Right lobe of liver (tissue), 6 donors: ENCODE results near the gene SSB. TPM values are rescaled to one million over a fixed set of nuclear protein-coding genes. Genes with fewer than 3 reads are reported as not detected.

Source experiments
- ATAC-seq, 4 donors: fragments of 200-7000 bp; cut with Tn5 transposase; one replicate each; pipeline ENCODE4 v1.9.1; 2020; ENCODE audit warnings: mild to moderate bottlenecking in 4 of 4, moderate library complexity in 4 of 4
- DNase-seq, 3 donors: peaks; one replicate each; pipeline ENCODE4 v3.0.0-alpha.2; 2020
- H3K27ac ChIP-seq, 3 donors: fragments of 200-600 bp; one replicate each; pipeline ENCODE4 v1.8.0; 2022
- H3K27me3 ChIP-seq, 2 donors: fragments of 200-600 bp; one replicate each; pipeline ENCODE4 v1.8.0; 2022
- H3K36me3 ChIP-seq, 4 donors: fragments of 200-600 bp; sonication (generic) in 1 of 4; one replicate each; pipeline versions ENCODE4 v1.5.1 to v1.8.0; 2017 to 2022; ENCODE audit warnings: control low read depth in 1 of 4
- H3K4me1 ChIP-seq, 4 donors: fragments of 200-600 bp; sonication (generic) in 1 of 4; one replicate each; pipeline versions ENCODE4 v1.5.1 to v1.8.0; 2017 to 2022; ENCODE audit warnings: control low read depth in 1 of 4
- H3K4me3 ChIP-seq, 3 donors: fragments of 200-600 bp; one replicate each; pipeline ENCODE4 v1.8.0; 2022
- H3K9me3 ChIP-seq, 4 donors: fragments of 200-600 bp; sonication (generic) in 1 of 4; one replicate each; pipeline versions ENCODE4 v1.5.1 to v1.8.0; 2017 to 2022; ENCODE audit warnings: control low read depth in 1 of 4
- CTCF ChIP-seq, 4 donors: fragments of 200-600 bp in 3 of 4; fragments of 450-650 bp in 1 of 4; IDR thresholded peaks; one replicate each; pipeline versions ENCODE4 v1.5.1 to v1.8.0; 2016 to 2022; ENCODE audit warnings: antibody characterized with exemption in 4 of 4, mild to moderate bottlenecking in 2 of 4
- POLR2A ChIP-seq: fragments of 450-650 bp; IDR thresholded peaks from one replicate; pipeline ENCODE4 v1.6.1; 2017; ENCODE audit warnings: antibody characterized with exemption, mild to moderate bottlenecking
- WGBS: methylation state at CpG from one replicate; pipeline ENCODE4 v1.1.6; 2018; ENCODE audit warnings: low coverage, low lambda C conversion rate; ENCODE audit not compliant: insufficient coverage; ENCODE audit errors: missing lambda C conversion rate; 5-methylcytosine and 5-hydroxymethylcytosine counted together
- intact Hi-C, 2 donors: fragments of 100-400 bp; cut with DNase I; formaldehyde crosslinking; loops; one replicate each; pipeline versions ENCODE4 v1.11.2 to v1.14.1; 2022
- total RNA-seq, 6 experiments: library from RNA; depleted of rRNA in 2 of 6; stranded (reverse); fragments of >200 nt in 2 of 6; fragmentation: NEBNext Ultra II Directional in 3 of 6; extraction: Animal tissue kit (Norgen Biotek cat#: 25700) in 3 of 6; gene quantifications; one replicate each; pipeline versions ENCODE4 v1.1.0 to v1.2.4, GENCODE V29; 2016 to 2023
- donor health status: DM: no; HTN: yes; CAD: no.
- donor health status: DM: no; HTN: no; CAD: no.
- donor health status: DM: no; HTN: no; CAD: no.
- donor health status: DM: no; HTN: yes; CAD: no.
- donor health status: DM: no; HTN: yes; CAD: no.

The SSB gene
- total RNA-seq, 6 experiments from 2014 or later: 16.5 to 41.3 (median 33.2) TPM

GRCh38 chr2:169761970-169762292 lies 36.7 kb upstream of the SSB start:
- H3K36me3 ChIP-seq: no peaks in the 10 kb centered on the region
- intact Hi-C loops: no loop called here
- DNase-seq: no peak
- 35% methylated on average over 6 of the region's 6 CpGs for WGBS
- no peaks in the 10 kb centered on the region for H3K9me3 ChIP-seq
- no peak for TF ChIP-seq CTCF (IDR thresholded peaks at IDR 0.05)
- no peak for TF ChIP-seq POLR2A
- peaks cover 0 to 13% (median 4%) of the 10 kb centered on the region in 4 donors for H3K4me1 ChIP-seq
- peak overlapping the region in 1 of 3 donors; percentile 17 for H3K4me3 ChIP-seq
- ATAC-seq: peak; percentile 8 to 67 (median 20)
- H3K27ac ChIP-seq: peak overlapping the region; percentile 43 to 78 (median 65)
- no peaks in the 10 kb centered on the region for H3K27me3 ChIP-seq

DNA sequence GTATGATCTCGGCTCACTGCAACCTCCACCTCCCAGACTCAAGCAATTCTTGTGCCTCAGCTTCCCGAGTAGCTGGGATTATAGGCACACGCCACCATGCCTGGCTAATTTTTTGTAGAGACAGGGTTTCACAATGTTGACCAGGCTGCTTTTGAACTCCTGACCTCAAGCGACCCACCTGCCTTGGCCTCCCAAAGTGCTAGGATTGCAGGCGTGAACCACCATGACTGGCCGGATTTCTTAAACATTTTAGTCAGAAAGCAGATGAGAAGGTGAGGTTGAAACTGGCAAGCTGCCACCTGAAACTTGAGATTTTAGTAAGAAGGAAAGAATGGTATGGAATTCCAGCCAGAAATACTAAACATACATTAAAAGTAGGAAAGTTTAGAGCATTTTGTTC lies 33.1 kb upstream of the SSB start:
- Histone ChIP-seq H3K9me3 (no peaks in the 10 kb centered on the region), H3K27me3 (no peaks in the 10 kb centered on the region), H3K4me3 (no peak overlapping the region), H3K36me3 (no peaks in the 10 kb centered on the region), H3K27ac (no peak overlapping the region), H3K4me1 (peaks cover 0 to 13% (median 6%) of the 10 kb centered on the region in 4 donors)
- no peak for DNase-seq
- WGBS: 37% methylated on average over 6 of the region's 6 CpGs
- ATAC-seq: peak in 1 of 4 donors; percentile 11
- intact Hi-C loops: no loop called here
- no peak for TF ChIP-seq CTCF (IDR thresholded peaks at IDR 0.05)
- no peak for TF ChIP-seq POLR2A

DNA sequence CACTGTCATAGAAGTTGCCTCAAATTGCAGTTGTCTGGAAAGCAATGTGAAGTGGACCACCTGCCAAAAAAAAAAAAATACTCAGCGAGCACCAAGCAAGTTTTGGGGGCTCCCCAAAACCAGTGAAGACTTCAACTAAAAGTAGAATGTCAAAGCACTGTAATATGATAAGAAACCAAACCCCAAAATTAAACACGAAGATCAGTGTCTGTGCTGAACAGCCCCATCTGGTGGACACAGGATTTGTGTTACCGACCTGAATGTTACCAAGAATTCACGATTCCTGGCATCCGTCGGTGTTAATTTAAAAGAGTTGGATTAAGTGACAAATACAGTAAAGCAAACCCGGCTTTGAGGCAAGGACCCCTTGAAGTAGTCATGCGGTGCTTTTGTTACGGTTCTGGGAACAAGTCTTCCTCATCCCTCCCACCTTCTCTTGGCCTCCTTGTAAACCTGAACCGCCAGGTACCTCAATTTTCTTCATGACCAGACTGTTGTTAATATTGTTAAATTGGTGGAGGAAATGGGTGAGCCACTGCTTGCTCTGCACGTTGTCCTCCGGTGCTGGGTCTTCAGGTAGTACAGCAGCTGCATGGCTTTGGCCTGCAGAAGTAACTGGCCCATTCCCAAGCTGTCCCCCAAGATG lies 31.3 kb upstream of the SSB start:
- no peaks in the 10 kb centered on the region for H3K36me3 ChIP-seq

DNA sequence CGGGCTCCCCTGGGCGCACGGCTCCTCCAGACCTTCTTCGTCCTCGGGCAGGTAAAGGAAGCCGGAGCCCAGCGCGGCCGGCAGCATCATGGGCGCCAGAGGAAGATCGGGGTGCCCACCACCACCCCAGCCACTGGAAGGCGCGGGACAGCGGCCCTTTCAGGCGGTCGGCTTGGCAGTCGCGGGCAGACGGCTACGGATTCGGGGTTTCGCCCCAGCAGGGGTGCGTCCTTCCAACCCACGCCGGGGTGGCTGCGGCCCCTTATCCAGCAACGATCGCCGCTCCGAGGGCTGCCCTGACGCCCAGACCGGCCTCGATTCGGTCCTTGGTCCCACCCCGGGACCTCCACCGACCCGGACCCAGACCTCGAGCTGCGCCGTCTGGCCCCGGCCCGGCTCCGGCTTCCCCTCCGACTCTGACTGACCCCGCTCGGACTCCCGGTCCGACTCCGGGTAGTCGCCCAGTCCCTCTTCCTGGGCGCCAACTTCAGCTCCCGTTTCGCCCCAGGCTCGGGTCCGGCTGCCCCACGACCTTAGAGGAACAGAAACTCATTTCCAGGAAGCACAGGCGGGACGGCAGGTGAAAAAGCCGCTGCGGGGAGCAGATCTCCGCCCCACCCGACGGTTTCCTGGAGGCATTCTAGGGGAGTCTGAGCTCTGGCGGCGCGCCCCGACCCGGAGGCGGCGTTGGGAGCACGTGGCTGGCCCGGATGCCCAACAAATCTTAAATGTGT lies 30.2 kb upstream of the SSB start:
- Histone ChIP-seq H3K27me3 (no peaks in the 10 kb centered on the region), H3K36me3 (no peaks in the 10 kb centered on the region), H3K9me3 (no peaks in the 10 kb centered on the region), H3K27ac (no peak overlapping the region), H3K4me3 (peak overlapping the region; percentile 44 to 54 (median 45)), H3K4me1 (peaks cover 0 to 5% (median 0%) of the 10 kb centered on the region in 4 donors)
- WGBS: 46% methylated on average over 8 of the region's 72 CpGs
- peak; percentile 51 to 57 (median 53) for DNase-seq
- TF ChIP-seq POLR2A: no peak
- no peak for TF ChIP-seq CTCF (IDR thresholded peaks at IDR 0.05)
- peak; percentile 48 to 62 (median 60) for ATAC-seq
- intact Hi-C loops: no loop called here

More for the DNA sequence above, 31.3 kb upstream of the SSB start:
- peak in 2 of 3 donors; percentile 32 to 64 for DNase-seq
- intact Hi-C loops: no loop called here
- ATAC-seq: peak; percentile 79 to 85 (median 84)
- TF ChIP-seq POLR2A (no peak), CTCF (IDR thresholded peaks at IDR 0.05) (peak; percentile 71 to 78 (median 72))
- 9% methylated on average over 11 of the region's 12 CpGs for WGBS
- H3K27ac ChIP-seq: no peak overlapping the region
- no peaks in the 10 kb centered on the region for H3K27me3 ChIP-seq
- peaks cover 0 to 5% (median under 1%) of the 10 kb centered on the region in 4 donors for H3K4me1 ChIP-seq
- no peaks in the 10 kb centered on the region for H3K9me3 ChIP-seq
- H3K4me3 ChIP-seq: no peak overlapping the region
